ENCODE measurements around the gene ACER1.

ACER1 gene

GRCh38 chr19:6264803-6265202 lies 68.6 kb downstream of the ACER1 start:
- no peak for DNase-seq

GRCh38 chr19:6263735-6264444 lies 69.5 kb downstream of the ACER1 start:
- no peak for DNase-seq

GRCh38 chr19:6263306-6263705 lies 70.1 kb downstream of the ACER1 start:
- no peak for DNase-seq

- DNase-seq = no peak
Measured at GRCh38 chr19:6262519-6262918, 70.9 kb downstream of the ACER1 start.

GRCh38 chr19:6261883-6262282 lies 71.5 kb downstream of the ACER1 start:
- no peak for DNase-seq

GRCh38 chr19:6260912-6261650 lies 72.3 kb downstream of the ACER1 start:
- DNase-seq = peak; percentile 67 to 68

- no peak for DNase-seq
Measured at GRCh38 chr19:6260376-6260775, 73.0 kb downstream of the ACER1 start.

- DNase-seq = no peak
Measured at GRCh38 chr19:6259312-6259861, 74.0 kb downstream of the ACER1 start.

GRCh38 chr19:6258812-6259311 lies 74.5 kb downstream of the ACER1 start:
- DNase-seq = no peak
